Activated effector memory CD4-positive, alpha-beta T cell treated with Interleukin-2 at 50 U/mL for 16 hours (primary cell): ENCODE measurements around the gene RAD17.
"Not testable (repeated sequence)": the region's sequence is repeated elsewhere in the genome, so short reads cannot be mapped to it uniquely, and the experiment has no call there.

Source experiments
- DNase-seq: peaks from one replicate; pipeline ENCODE4 v3.0.0-alpha.2; 2020

The RAD17 gene, protein sequence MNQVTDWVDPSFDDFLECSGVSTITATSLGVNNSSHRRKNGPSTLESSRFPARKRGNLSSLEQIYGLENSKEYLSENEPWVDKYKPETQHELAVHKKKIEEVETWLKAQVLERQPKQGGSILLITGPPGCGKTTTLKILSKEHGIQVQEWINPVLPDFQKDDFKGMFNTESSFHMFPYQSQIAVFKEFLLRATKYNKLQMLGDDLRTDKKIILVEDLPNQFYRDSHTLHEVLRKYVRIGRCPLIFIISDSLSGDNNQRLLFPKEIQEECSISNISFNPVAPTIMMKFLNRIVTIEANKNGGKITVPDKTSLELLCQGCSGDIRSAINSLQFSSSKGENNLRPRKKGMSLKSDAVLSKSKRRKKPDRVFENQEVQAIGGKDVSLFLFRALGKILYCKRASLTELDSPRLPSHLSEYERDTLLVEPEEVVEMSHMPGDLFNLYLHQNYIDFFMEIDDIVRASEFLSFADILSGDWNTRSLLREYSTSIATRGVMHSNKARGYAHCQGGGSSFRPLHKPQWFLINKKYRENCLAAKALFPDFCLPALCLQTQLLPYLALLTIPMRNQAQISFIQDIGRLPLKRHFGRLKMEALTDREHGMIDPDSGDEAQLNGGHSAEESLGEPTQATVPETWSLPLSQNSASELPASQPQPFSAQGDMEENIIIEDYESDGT

DNA sequence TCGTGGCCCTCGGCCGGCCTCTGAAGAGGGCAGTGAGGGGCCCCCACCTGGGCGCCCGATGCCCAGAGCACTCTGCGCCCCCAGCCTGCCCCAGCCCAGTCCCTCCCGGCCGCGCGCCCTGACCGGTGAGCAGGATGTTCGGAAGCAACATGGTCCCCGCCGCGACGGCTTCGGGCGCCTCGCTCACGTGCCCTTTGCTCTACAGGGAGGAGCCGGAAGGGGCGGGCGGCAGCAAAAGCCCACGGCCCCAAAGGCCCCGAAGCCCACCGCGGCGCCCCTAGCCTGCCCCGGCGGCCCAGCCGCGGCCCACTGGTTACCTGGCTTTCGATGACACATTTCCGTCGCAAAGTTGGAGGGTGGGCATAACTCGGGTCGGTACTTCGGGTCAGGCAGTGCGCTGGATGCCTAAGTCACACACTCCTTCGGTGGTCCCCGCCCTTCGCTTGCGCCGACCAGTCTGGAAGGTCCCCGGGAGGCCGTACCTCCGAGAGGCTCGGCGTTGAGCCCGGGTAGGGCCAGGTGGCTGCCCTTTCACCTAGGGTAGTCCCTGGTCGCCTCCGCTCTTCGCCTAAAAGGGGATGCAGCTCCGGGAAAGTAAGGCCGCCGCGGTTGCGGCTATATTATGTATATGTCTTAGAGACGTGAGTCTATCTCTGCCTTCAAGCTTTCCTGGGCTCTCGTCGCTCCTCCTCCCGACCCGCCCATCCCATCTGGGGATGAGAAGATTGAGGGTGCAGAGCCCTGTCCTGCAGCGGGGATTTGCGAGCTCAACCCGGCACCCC is at the start of gene RAD17, which contains the start of the genes AK6 and TAF9:
TSS of gene RAD17 (plus strand) at position 479 of the 782 bp plus-strand sequence. CDS start 2,391 bp downstream, outside the sequence.
TSS of gene AK6 (minus strand) at position 181 of the 782 bp plus-strand sequence. CDS start at position 151, 30 bp downstream.
TSS of gene TAF9 (minus strand) at position 181 of the 782 bp plus-strand sequence. CDS start 3,783 bp downstream, outside the sequence.
- peak; percentile 89 for DNase-seq

DNA sequence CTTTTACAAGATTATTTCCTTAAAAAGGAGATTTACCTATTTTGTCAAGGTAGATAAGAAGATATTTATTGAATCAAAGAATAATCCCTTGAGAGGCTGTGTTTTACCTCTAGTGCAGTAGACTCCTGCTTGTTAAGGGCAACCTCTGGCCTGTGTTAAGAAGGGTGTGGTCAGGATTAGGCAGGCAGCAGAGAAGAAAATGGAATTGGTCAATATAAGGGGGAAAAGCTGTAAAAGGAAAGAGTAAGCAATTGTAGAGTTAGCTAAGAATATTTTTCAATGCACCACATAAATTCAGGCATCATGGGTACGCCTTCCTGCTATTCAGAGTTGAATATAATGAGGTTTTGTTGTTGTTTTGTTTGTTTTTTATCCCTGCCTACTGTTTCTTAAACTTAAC is 43.3 kb upstream of the RAD17 start:
- no peak for DNase-seq

DNA sequence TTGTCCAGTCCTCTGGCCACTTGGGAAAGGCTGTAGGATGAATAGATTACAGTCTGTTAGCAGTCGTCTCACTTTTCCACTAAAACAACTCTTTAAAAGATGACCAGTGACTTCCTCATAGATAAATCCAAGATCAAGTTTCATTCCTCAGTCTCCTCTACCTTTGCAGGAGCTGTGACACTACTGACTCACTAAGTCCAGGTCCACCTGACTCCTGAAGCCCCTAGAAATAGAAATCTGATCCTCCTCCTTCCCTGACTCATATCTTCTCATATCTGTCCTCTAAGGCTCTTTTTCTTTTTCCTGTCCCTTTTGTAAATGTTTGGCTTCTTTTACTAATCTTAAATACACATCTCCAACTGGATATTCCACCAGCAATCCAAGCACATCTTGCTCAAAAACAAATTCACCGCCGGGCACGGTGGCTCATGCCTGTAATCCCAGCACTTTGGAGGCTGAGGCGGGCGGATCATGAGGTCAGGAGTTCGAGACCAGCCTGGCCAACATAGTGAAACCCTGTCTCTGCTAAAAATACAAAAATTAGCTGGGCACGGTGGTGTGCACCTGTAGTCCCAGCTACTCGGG is 39.6 kb upstream of the RAD17 start:
- no peak for DNase-seq

DNA sequence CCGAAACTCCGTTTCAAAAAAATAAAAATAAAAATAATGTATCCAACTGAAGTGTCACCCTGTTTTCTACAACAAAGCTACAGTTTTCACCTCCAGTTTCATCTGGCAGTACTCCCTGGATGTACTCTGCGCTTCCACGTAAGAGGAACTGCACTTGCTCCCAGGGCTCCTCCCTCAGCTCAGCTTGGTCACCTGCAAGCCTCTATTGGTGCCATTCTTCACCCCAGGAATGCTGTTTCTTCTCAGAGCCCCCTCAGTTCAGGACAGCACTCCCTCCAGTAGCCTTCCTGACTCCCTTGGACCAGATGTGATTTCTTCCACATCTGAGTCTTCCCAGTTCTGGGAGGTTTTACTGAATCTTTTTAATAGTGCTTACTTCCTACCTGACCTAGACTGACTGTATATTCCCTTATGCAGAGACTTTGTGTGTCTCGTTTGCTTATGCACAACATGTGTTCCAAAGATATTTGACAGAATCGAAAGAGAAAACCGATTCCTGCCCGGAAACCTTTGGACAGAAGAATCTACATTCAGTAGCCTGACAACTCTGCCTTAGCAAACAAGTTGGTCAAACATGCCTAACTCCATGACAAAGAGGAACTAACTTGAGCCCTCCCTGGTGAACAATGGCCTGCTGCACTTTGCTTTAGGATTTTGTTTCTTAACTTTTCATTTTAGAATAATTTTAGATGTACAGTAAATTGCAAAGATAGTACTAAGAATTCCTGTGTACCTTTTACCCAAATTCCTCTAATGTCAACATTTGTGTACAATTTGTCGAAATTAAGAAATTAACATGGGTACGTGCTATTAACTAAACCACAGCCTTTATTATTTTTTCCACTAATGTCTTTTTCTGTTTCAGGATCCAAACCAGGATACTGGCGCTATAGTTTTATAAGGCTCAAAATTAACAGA is 37.8 kb upstream of the RAD17 start:
- no peak for DNase-seq

DNA sequence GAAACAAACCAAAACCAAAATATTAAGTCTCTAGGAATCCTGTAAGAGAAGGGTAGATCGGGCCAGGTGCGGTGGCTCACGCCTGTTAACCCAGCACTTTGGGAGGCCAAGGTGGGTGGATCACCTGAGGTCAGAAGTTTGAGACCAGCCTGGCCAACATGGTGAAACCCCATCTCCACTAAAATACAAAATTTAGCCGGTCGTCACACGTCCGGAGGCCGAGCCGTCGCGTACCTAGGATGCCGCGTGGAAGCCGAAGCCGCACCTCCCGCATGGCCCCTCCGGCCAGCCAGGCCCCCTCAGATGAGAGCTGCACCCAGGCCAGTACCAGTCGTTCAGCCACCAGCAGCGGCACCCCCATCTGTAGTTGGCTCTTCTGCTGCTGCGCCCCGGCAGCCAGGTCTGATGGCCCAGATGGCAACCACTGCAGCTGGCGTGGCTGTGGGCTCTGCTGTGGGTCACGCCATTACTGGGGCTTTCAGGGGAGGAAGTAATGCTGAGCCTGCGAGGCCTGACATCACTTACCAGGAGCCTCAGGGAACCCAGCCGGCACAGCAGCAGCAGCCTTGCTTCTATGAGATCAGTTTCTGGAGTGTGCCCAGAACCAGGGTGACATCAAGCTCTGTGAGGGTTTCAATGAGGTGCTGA is 35.8 kb upstream of the RAD17 start:
- not testable (repeated sequence) for DNase-seq

DNA sequence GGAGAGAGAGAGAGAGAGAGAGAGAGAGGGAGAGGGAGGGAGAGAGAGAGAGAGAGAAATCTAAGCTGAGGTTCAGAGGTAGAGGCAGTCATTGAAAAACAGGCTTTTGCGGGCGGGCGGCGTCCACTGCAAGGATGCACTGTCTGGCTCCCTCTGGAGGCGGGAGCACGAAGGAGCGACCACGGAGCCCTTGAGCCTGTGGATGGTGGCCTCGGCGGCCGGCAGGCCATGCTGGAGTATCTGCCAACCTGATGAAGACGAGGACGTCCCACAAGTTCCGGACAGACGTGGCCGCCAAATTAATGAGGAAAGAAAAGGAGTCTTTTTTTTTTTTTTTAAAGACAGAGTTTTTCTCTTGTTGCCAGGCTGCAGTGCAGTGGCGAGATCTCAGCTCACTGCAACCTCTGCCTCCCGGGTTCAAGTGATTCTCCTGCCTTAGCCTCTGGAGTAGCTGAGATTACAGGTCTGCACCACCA is 34.8 kb upstream of the RAD17 start:
- peak; percentile 65 for DNase-seq

DNA sequence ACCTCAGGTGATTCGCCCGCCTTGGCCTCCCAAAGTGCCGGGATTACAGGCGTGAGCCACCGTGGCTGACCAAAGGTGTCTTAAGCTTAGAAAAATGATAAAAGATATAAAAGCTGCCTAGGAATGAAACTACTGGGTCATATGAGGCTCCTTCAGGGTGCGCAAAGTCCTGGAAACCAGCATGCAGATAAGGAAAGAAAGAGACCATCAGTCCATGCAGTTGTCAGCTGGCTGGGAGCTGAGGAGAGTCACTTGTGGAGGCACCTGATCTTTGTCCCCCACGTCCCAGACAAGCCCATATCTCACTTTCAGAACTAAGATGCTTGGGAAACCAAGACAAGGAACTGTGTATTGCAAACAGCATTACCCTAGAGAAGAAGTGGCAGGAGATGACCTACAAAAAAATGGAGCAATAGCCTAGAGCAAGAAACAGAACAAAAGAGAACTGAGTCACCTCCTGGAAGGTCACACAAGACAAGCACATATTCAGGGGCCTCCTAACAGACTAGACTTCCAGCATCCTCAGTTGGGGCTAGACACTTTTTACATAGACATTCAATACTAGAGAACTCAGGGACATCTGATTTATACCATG is 34.2 kb upstream of the RAD17 start:
- no peak for DNase-seq

DNA sequence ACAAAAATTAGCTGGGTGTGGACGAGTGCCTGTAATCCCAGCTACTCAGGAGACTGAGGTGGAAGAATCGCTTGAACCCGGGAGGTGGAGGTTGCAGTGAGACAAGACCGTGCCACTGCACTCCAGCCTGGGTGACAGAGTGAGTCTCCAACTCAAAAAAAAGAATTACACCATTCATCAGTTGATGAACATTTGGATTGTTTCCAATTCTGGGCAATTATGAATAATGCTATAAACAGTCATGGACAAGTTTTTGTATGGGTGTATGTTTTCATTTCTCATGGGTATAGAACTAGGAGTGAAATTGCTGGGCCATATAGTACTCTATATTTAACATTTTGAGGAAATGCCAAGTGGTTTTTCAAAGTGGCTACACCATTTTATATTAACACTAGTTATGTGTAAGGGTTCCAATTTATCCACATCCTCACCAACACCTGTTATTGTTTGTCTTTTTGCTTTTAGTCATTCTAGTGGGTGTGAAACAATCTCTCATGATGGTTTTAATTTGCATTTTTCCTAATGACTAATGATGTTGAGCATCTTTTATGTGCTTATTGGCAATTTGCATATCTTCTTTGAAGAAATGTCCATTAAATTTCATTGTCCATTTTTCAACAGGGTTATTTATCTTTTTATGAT is 28.0 kb upstream of the RAD17 start:
- no peak for DNase-seq

DNA sequence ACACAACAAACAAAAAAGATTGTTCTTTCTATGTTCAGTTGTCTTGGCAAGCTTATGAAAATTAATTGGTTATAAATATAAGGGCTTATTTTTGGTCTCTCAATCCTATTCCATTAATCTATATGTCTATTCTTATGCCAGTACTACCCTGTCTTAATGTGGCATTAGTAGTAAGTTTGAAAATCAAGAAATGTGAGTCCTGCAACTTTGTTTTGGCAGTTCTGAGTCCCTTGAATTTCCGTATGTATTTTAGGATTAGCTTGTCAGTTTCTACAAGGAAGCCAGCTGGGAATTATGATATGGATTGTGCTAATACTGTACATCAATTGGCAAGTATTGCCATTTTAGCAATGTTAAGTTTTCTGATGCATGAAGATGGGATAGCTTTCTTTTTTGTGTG is 26.5 kb upstream of the RAD17 start:
- no peak for DNase-seq

DNA sequence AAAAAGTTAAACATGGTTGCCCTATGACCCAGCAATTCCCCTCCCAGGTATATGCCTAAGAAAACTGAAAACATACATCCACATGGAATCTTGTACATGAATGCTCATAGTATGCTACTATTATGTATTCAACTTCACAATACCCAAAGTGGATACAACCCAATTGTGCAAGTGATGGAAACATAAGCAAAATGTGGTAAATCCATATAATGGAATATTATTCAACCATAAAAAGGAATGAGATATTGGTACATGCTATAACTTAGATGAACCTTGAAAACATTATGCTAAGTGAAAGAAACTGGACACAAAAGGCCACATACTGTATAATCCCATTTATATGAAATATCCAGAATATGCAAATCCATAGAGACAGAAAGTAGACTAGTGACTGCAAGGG is 19.0 kb upstream of the RAD17 start:
- DNase-seq: no peak

DNA sequence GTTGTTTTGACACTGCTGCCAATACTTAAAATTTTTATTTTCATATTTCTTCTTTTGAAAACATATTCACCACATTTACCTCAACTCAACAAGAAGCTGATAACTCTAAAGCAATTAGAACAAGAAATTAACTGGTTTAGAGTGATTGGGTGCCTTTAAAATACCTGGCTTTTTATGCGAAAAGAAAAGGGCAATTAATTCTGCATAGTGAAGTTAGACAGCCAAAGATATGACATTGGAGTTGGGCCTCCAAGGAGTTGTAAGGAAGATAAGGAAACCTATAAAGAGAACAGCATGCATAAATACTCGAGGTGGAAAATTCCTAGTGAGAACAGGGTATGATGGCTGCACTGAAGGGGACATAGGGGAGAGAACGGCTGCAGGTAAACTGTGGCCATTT is 9.9 kb upstream of the RAD17 start:
- DNase-seq: no peak

DNA sequence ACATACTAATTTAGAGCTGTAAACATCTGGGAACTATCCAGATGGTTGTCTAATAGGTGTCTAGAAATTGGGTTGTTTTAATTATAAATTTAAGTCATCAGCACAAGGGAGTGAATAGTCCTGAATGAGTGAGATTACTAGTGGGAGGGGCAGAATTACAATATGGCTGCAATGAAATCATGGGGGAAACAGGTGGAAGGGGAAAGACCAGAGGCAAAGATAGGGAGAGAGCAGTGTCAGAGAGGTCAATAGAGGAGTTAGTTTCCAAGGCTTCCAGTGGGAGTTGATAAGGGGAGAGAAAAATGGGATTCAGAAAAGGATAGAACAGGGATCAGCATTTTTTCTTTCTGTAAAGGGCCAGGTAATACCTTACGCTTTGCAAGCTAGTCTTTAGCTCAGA is 9.2 kb upstream of the RAD17 start:
- no peak for DNase-seq

DNA sequence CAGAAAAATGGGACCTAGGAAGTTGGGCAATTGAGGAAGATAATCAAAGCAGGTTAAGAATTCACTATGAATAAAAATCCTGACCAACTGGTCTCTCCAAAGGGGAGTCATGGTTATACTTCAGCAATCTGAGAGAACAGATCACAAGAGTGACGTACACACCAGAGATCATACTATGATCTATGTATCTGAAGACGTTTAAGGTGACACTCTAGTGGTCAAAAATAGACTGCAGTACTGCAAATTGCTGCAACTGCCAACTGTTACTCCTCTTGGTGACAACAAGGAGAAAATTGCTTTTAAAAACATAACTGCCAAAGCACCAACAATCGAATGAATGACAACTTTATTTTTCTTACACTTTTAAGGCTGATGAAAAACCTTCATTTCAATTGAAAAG is 5.2 kb upstream of the RAD17 start:
- no peak for DNase-seq

DNA sequence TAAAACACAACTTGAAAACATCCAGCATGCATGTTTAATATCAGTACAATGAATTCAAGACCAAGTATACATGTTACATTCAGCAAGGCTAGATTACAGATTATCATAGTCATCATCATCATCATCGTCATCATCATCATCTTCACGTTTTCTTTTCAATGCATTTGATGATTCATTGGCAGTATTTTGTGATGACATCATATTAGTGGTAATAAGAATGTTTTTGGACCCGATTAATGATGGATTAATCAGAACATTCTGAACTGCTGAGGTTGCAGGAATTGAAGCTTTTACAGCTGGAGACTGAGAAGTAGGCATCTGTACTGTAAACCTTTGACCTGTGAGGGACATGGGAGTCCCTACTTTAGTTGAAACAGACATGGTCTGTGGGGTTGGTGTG is 4.8 kb upstream of the RAD17 start:
- DNase-seq: no peak

DNA sequence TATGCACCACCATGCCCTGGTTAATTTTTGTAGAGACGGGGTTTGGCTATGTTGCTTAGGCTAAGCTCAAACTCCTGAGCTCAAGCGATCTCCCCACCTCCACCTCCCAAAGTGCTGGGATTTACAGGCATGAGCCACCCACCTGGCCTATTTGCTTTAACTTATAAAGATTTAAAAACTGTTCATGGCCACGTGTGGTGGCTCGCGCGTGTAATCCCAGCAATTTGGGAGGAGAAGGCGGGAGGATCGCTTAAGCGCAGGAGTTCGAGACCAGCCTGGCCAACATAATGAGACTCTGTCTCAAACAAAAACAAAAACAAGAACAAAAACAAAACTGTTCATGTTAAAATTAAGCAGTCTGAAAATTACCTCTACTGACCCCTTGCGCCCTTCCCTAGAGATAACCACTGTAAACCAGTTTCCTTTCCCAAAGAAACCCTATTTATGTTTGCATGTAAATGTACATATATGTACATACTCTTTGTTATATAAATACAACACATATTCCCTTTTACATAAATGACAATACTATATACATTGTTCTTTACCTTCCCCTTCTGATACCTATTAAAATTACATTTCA is 1.8 kb upstream of the RAD17 start:
- no peak for DNase-seq

DNA sequence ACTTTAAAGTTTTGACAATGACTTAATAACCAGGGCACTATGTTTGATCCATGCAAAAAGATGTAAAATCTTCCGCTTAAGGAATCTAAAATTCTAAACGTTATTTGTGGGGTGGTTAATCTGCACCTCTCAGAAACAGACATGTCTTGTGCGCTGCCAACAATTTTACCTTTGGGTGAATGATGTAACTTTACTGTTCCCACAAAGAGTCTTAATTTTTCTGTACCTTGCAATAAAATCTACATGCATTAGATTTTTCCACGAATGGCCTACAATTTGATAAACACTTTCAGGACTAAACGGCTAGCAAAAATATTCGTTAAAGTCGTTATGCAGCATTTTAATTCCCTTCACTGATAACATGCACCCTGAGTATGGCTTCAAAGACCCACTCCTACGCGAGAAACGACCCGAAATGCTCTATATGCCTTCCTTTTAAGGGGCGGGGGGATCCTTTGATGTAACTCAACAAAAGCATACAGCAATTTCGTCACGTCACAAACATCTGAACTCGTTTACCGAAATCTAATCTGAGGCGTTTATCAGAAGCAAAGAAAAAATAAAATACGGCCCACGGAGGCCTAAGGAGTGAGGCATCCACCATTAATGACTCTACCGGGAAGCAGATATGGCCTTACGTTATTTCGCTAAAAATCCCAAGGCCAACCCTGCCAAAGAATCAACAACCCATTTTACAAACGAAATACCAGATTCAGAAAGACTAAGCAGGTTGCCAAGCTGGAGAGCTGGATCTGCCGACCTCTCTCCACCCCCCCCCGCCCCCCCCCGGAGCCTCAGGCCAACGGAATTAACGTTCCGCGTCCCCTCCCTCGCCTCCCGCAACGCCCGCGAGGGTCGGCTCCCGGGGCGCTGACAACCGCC is 919 bp upstream of the RAD17 start:
- no peak for DNase-seq

DNA sequence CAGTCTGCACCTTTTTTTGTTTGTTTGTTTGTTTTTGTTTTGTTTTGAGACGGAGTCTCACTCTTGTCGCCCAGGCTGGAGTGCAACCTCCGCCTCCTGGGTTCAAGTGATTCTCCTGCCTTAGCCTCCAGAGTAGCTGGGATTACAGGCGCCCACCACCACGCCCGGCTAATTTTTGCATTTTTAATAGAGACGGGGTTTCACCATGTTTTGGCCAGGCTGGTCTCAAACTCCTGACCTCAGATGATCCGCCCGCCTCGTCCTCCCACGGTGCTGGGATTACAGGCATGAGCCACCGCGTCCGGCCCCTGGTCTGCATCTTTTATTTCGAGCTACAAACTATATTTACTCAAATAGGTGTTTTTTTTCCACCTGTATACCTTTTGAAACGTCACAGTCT is 717 bp downstream of the RAD17 start:
- DNase-seq: not testable (repeated sequence)

DNA sequence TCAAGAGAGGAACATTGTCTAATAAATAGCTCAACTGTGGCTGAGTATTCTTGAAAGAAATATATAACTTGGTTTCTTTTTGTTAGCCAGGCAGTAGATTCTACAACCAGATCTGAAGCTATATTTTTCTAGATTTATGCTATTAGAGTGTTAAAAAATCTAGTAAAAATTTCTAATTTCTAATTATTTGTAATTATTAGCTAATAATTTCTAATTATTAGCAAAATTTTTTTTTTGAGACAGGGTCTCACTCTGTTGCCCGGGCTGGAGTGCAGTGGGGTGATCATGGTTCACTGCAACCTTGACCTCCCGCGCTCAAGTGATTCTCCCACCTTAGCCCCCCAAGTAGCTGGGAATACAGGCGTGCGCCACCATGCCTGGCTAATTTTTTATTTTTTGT is 2.8 kb downstream of the RAD17 start:
- DNase-seq: no peak
